Hematopoietic multipotent progenitor cell treated with erythropoietin and hydrocortisone succinate and interleukin-3 and kit ligand, for 8 days (in vitro differentiated cells): ENCODE measurements around the gene PNPLA2.

Experiments used
- DNase-seq: peaks from one replicate; pipeline ENCODE4 v3.0.0-alpha.2; 2015

The PNPLA2 gene

DNA sequence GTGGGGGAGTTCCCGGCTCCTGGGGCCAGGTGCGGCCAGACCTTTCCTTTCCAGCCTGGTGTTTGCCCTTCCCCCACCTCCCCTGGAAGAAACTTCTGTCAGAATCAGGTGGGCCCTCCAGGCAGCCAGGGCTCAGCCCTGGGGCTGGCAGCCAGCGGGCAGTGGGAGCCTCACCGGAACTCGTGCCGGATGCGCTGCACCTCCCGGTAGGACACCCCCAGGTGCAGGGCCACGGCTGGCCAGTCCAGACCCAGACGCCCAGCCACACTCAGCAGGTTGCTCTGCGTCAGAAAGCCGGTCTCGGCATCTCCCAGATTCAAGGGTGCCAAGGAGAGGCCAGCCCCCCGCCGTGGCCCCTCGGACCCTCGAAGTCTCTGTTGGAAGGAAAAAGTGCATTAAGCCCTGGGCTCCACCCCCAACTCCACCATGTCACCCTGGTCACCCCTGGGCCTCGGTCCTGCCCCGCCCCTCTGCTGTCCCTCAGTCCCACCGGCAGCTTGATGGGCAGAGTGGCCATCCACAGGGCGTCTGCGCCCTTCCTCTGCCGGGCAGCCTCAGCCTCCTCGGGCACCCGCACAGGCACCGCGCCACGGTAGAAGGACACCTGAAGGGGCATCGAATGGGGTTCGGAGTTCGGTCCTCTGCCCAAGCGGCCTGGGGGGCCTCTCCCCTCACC, 18.9 kb upstream of the PNPLA2 start:
- no peak for DNase-seq

DNA sequence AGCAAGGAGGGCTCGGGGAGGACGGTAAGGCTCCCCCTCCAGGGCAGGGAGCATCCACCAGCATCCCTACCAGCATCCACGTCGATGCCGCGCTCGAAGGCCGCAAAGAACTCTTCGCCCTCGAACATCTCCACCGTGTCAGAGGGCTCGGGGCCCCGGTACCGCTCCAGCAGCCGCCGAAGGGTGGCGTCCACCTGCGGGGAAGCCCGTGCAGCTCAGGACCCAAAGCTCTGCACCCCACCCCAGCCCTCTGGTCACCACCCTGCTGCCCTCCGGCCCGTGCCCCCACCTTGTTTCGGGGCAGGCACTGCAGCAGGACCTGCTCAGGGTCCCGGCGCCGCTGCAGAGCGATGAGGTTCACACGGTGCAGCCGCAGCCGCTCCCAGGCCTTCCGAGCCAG, 18.2 kb upstream of the PNPLA2 start:
- DNase-seq = no peak

DNA sequence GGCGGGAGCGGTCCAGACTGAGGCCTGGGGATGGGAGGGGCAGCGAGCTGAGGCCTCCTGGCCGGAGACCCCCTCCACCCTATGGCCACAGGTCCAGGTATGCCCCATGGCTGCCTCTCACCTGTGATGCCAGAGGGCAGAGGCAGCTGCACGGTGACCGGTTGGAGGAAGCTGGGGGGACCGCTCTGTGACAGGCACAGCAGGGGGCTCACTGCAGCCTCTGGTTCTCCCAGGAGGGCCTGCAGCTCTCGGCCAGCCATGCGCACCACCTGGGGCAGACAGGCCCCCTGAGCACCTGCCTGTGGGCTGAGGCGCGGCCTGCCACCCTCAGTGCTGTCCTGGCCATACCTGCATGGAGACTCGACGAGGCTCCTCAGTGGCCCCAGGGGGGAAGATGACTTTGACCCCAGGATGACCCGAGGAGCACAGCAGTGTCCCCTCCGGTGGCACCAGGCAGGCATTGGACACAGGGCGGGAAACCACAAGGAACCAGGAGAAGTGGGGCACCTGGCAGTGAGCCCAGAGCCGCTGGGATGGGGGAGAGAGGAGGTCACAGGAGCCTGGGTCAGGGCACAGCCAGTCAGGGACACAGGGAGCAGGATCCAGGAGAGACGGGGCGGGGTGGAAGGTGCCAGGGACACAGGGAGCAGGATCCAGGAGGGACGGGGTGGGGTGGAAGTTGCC, 17.5 kb upstream of the PNPLA2 start:
- DNase-seq = no peak

DNA sequence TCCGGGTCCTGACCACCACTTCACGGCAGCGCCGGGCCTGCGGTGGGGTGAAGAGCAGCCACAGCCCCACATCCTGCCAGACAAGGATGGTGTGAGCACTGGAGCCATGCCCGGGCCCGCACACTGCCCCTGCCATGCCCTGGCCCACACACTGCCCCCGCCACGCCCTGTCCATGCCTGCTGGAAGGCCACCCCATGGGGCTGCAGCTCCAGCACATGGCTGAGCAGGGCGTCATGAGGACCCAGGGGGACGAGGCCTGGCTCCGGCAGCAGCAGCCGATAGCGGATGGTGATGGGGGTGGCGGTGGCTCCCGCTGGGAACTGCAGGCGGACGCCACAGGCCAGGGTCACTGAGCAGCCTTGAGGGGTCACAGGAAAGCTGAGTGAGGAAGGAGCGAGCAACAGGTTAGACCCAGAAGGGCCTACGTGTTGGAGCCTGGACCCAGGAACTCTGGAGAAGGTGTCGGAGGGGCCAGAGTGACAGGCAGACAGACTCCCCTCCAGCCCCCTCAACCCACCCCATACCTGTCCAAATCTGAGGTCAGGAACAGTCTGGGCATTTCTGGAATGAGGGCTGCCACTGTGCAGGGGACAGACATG, 16.6 kb upstream of the PNPLA2 start:
- DNase-seq = no peak

DNA sequence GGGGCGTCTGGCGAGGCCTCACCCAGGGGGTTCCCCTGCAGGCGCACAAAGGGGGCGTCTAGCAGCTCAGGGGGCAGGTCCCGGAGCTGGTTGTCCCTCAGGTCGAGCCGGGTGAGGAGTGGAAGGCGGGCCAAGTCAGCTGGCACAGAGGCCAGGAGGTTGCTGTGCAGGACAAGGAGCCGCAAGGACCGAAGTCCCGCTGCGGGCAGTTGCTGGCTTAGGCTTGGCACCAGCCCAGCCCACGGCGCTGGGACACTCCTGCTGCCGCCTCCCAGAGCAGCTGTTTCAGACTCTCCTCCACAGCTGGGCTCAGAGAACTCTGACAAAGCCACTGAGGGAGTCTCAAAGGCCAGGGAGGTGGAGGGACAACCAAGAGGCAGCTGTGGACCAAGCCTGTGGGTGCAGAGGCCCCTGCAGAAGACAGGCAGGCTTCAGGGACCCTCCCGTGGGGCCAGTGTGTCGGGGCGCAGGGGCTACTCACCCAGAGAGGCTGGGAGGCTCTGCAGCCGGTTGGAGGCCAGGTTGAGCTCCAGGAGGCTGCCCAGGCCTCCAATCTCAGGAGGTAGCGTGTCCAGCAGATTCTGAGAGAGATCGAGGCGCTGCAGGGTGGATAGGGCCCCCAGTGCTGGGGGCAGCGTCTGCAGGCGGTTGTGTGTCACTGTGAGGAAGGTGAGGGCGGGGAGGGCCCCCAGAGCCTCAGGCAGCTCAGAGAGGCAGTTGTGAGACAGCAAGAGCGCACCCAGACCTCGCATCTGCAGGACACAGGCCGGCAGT, 15.8 kb upstream of the PNPLA2 start:
- no peak for DNase-seq

DNA sequence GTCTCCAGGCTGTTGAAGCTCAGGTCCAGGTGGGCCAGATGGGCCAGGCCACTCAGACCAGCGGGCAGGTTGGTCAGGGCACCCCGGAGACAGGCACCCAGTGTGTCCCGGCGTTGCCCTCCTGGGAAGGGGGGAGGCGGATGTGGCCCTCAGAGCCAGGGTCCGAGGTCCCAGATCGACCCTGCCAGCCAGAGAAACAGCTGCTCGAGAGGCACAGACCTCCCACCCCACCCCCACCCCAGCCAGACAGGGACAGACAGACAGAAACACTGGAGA, 15.3 kb upstream of the PNPLA2 start:
- DNase-seq = no peak

DNA sequence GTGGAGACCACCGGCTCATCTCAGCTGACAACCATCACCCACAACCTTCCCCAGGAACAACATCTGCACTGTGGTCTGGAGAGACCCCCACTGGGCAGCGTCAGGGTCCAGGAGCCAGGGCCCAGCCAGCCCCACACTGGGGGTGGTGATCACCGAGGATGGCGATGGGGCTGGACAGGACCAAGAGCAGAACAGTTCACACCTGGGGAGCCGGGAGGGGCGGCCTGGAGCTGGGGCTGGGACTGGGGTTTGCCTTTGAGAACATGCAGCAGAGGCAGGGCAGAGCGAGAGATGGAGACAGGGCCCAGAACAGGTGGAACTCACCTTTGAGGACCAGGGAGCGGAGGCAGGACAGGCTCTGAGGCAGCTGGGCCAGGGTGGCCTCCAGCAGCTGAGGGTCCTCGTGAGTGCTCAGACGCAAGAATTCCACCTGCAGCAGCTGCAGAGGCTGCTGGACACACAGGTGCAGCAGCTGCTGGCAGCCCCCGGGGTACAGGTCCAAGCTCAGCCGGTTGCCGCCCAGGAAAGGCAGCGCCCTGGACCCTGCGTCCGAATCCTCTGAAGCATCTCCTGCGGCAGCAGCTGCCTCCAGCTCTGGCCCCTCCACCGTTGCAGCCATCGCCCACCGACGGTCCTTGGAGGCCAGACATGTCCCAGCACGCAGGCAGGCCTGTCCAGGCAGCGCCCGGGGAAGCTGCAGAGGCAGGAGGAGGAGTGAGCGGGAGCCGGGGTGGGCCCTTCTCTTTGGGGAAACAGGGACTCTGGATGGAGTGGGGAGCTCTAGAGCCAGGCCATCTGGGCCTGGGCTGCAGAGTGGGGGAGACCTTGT, 14.7 kb upstream of the PNPLA2 start:
- no peak for DNase-seq

DNA sequence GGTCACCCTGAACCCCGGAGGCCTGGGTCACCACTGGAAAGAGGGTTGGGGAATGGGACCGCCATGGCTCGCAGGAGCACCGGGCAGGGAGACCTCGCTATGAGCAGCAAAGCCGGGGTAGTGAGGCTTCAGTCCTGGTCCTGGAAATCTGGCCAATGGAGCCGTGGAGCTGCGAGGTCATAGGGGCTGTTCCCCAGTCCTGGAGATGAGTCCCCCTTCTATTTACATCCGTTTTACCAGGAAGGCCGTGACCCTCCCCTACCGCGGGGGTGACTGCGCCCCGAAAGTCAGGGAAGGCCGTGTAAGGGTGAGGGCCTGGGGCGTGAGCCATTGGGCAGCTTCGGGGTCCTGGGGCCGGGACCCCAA, 14.1 kb upstream of the PNPLA2 start:
- peak; percentile 12 for DNase-seq

DNA sequence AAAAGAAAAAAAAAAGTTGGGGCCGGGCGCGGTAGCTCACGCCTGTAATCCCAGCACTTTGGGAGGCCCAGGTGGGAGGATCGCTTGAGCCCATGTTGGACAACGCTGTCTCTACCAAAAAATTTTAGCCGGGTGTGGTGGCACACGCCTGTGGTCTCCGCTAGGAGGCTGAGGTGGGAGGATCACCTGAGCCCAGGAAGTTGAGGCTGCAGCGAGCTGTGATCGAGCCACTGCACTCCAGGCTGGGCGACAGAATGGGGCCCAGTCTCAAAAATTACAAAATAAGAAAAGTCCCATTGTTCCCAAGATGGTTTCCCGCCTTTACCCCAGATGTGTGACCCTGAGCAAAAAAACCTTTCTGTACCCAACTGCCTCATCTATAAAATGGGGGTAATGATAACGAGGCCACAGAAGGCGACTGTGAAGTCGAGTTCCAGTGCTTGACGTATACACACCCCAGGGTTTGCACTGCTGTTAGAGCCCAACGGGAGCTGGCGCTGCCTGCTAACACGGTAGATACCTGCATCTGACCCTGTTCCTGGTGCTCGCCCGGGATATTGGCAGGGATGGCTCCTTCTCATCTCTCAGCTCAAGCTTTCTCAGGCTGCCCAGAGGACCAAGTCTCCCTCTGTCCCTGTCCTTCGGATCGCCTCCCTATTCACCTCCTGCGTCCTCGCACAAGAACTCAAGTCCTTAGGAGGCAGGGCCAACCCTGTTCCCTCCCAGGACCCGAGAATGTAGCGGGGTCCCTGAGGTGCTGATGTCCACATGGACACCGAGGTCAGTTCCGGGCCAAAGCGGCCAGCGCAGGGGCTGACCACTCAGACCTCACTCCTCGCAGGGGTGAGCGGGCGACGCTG, 10.1 kb upstream of the PNPLA2 start:
- peak; percentile 46 for DNase-seq

DNA sequence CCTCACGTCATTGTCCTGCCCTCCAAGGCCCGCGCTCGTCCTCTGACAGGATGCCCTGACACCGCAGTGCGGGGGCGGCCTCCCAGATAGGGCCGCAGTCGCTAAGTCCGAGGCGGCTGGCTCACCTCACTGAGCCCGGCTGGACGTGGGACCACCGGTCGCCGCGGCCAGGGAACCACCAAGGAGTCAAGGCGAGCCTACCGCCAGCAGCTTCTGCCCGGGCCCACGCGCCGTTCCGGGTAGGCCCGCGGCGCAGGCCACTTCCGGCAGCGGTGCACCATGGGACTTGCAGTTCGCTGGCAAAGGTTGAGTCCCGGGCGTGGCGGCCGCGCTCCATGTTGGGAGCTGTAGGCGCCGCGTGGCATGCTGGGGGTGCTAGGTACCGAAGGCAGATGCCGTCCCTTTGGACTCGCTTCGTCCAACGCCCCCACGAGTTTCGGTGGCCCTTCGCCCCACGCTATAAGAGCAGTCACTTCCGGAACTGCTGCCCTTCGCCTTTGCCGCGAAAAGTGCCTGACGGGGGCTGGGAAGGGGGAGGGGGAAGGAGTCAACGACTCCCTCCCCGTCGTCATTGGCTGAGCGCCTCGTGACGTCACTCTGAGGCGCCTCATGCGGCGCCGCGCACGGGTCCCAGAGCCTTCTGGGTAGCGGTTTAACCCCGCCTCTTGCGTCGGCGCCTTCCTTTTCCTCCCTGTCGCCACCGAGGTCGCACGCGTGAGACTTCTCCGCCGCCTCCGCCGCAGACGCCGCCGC, 9.3 kb upstream of the PNPLA2 start, which contains the start of gene RPLP2:
TSS of gene RPLP2 (plus strand) at position 681 of the 753 bp plus-strand sequence. CDS start 268 bp downstream, outside the sequence.
- peak; percentile 97 for DNase-seq

DNA sequence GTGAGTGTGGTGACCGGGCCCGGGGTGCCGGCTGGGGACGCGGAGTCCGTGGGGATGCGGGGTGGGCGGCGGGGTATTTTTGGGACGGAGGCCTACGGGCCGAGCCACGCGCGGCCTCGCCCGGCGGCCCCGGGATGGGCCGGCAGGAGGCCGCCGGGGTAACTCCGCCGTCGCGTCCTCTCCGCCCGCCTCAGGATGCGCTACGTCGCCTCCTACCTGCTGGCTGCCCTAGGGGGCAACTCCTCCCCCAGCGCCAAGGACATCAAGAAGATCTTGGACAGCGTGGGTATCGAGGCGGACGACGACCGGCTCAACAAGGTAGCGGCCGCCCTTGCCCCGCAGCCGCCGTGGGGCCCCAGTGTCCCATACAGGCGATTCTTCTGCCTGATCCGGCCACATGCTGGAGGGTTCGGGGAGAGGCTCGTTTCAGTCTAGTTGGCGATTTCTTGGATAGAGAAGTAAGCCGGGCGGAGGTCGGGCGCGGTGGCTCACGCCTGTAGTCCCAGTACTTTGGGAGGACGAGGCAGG, 8.6 kb upstream of the PNPLA2 start:
- no peak for DNase-seq

DNA sequence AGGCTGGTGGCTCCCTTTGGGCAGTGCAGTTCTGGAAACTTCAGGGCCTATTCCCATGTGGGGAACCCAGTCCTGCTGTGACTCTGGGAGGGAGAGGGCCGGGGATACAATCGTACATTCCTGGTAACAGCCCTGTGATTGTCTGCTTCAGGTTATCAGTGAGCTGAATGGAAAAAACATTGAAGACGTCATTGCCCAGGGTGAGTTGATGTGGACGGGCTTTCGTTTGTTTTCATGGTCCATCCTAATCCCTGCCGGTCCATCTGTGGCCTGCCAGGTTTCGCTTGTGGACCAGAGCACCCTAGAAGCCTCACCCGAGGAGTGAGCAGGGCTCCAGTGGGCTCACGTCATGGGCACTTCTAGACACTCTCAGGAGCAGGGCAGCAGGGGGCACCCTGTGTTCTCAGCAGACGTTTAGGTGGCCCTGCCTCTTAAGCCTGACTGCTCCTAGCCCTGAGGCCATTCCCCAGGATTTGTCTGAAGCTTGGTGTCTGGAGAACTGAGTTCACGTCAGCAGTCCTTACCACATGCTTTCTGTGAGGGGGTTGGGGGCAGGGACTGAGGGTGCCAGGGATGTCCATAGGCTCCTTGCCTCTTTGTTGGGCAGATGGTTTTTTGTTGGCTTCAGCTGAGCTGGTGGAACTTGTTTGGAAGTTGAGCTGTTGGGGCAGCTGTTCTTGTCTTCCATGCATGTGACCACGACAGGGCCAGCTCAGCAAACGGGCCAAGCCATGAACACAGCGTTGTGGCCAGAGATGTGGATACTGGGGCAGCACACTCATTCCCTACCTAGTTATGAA, 7.1 kb upstream of the PNPLA2 start:
- peak; percentile 57 for DNase-seq

DNA sequence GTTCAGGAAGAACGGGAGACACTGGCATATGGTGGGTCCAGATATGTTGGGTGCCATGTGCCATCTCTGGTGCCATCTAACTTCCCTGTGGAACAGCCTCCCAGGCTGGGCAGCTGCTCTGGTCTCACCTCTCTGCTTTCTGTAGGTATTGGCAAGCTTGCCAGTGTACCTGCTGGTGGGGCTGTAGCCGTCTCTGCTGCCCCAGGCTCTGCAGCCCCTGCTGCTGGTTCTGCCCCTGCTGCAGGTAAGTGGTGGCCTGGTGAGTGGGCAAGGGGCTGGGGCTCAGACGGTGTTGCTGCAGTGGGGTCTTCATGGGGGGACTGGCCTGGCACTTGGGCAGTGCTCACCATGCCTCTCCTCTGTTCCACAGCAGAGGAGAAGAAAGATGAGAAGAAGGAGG, 6.3 kb upstream of the PNPLA2 start:
- DNase-seq = no peak

DNA sequence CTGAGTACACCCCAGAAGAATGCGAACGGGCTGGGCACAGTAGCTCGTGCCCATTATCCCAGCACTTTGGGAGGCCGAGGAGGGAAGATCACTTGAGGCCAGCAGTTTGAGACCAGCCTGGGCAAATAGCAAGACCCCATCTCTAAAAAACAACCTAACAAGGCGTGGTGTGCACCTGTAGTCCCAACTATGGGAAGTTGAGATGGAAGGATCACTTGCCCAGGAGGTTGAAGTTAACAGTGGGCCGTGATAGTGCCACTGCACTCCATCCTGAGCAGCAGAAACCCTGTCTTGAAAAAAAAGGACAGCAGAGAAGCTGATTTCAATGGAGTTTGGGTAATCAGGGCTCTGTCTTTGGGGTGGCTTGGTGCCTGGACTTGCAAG, 5.7 kb upstream of the PNPLA2 start:
- no peak for DNase-seq

DNA sequence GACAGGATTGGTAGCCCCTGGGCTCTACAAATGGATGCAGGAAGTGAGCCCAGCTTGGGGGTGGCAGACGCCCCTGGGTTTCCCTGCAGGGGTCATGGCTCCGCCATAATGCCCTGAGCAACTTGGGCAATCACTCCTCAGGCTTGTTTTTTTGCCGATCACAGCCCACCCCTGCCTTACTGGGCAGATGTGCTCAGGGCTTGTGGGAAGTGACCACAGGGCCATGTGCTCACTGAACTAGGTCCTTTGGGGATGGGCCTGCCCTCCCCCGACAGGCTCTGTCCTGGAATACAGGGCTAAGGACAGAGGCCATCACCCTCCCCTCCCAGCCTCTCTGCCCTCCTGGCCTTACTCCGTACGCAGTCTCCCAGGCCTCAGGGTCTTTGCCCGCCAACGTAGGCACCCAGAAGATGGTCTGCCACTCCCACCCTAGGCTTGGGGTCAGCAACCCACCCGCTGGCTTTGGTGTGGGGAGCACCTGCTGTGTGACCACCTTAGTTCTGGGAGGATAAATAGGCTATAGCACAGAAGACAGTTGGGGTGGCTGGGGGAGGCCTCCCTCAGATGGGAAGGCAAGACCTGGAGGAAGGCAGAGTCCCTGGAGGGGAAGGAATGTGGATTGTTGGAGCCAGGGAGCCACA, 5.1 kb upstream of the PNPLA2 start:
- DNase-seq = no peak

DNA sequence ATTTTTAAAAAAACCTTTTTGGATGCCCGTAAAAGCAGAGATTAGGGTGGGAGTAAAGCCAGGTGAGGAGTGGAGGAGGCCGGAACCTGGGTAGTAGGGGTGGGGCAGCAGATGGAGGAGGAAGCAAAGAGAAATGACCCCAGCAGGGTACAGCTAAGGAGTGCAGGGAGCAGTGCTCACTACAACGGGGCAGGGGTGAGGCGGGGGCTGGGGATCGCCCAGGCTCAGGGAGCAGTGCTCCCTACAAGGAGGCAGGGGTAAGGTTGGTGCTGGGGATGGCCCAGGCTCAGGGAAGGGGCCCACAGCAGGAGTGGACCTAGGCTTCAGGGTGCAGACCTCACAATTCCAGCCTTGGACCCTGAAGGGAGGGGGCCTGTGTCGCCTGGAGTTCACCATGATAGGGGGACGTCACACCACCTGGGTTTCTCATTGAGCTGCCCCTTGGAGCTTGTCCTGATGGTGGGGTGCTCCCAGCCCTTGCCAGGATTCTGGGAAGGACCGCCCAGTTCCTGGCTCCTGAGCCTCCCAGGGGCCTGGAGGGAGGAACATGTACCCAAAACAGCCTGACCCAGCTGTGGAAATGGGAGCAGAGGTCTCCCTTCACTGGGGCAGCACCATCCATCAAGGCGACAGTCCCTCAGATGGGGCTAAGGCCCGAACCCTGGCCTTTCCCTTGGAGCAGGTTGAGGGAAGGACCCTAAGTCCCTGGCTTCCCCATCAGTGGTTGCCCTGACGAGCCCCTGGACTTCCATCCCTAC, 2.9 kb upstream of the PNPLA2 start:
- no peak for DNase-seq

DNA sequence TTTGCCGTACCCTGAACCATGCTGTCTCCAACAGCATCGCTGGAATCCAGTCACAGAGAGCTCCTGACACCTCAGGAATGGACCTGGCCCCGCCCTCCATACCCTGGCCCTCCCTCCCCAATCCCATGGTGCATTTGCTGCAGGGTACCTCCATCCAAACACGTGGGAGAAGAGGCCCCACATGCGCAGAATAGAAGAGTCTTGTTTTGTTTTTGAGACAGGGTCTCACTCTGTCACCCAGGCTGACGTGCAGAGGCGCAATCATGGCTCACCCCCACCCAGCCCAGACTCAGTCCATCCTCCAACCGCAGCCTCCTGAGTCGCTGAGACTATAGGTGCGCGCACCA, 2.3 kb upstream of the PNPLA2 start:
- no peak for DNase-seq

DNA sequence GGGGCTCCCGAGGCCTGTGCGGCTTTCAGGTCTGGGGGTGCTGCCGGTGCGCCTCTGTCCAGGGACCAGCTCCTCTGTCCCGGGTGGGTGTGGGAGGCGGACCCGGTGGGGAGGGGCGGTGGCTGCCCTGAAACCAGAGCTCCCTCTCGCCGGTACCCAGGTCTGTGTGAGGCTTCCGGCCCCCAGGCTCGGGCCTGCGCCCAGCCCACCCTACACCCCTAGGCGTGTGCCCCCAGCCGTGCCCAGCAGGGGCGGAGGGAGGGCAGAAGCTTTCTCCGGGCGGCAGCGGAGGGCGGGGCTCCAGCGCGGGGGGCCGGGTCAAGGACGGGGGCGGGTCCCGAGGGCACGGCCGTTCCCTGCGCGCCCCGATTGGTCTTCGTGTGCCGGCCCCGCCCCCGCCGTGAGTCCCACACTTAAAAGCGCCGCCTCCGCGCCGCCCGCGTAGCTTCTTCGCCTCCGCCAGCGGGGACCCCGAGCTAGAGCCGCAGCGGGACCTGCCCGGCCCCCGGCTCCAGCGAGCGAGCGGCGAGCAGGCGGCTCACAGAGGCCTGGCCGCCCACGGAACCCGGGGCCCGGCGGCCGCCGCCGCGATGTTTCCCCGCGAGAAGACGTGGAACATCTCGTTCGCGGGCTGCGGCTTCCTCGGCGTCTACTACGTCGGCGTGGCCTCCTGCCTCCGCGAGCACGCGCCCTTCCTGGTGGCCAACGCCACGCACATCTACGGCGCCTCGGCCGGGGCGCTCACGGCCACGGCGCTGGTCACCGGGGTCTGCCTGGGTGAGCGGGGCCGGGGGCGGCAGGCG, 616 bp downstream of the PNPLA2 start:
- peak; percentile 87 for DNase-seq
